Endothelial cell of umbilical vein (primary cell): Measurements from ENCODE around the gene TUB. TPM values are rescaled to one million over a fixed set of nuclear protein-coding genes. Genes with fewer than 3 reads are reported as not detected.

Experiments
- BruUV-seq: library from RNA; stranded (reverse); fragments of 400-500 nt; replicated peaks from 2 replicates; lab custom pipeline; 2021; lab: Mats Ljungman, UMichigan
- CTCF ChIA-PET: fragments of 300-600, 350-600 bp; sonication (Branson Sonifier 250); formaldehyde crosslinking; loops from one replicate; lab custom pipeline; 2021; ENCODE audit warnings: antibody characterized with exemption, inconsistent platforms; lab: Charles Lee
- POLR2A ChIA-PET: fragments of 300-600, 350-600 bp; sonication (Branson Sonifier 250); formaldehyde crosslinking; loops from one replicate; lab custom pipeline; 2021; ENCODE audit warnings: antibody characterized with exemption, inconsistent platforms; lab: Charles Lee
- DNase-seq: peaks from one replicate; pipeline ENCODE4 v3.0.0-alpha.2; 2011; ENCODE audit warnings: low read depth, low spot score
- FAIRE-seq: peaks from 2 replicates; lab custom pipeline; 2011; peaks lifted over from hg19 to GRCh38; lab: Jason Lieb, UNC
- H2AFZ ChIP-seq: 2 replicates; pipeline ENCODE4 v1.6.0; 2012; ENCODE audit warnings: low read depth, low read length, control low read depth, inconsistent platforms
- H3K27ac ChIP-seq: 2 replicates; pipeline ENCODE4 v1.5.1; 2011; ENCODE audit warnings: low read depth, mild to moderate bottlenecking, control low read depth, low read length, moderate library complexity; ENCODE audit not compliant: insufficient read depth
- H3K27me3 ChIP-seq, 2 experiments: 2 replicates each; pipeline versions ENCODE4 v1.6.0 to v1.6.1; 2011; ENCODE audit warnings: low read length in 2 of 2, mixed read lengths in 1 of 2; ENCODE audit not compliant: control insufficient read depth in 2 of 2, insufficient read depth in 2 of 2
- H3K36me3 ChIP-seq, 2 experiments: 2 replicates in 1 of 2; 3 replicates in 1 of 2; pipeline ENCODE4 v1.5.1; 2011; ENCODE audit warnings: low read length in 2 of 2, mild to moderate bottlenecking in 1 of 2, moderate library complexity in 1 of 2; ENCODE audit not compliant: control insufficient read depth in 2 of 2, insufficient read depth in 2 of 2; ENCODE audit errors: extremely low read depth in 1 of 2
- H3K4me1 ChIP-seq: 3 replicates; pipeline ENCODE4 v1.5.1; 2011; ENCODE audit warnings: mild to moderate bottlenecking, low read length; ENCODE audit not compliant: control insufficient read depth, insufficient read depth; ENCODE audit errors: extremely low read depth
- H3K4me2 ChIP-seq: 2 replicates; pipeline ENCODE4 v1.6.1; 2011; ENCODE audit warnings: low read length, control low read depth, mixed read lengths; ENCODE audit not compliant: insufficient read depth
- H3K4me3 ChIP-seq, 3 experiments: fragments of 200-600 bp in 1 of 3; sonication (generic), shearing (Covaris generic) in 1 of 3; replicated peaks in 1 of 3; 2 replicates each; pipeline ENCODE4 v1.5.1; 2011 to 2016; ENCODE audit warnings: control low read depth in 3 of 3, low read length in 3 of 3, mild to moderate bottlenecking in 2 of 3, inconsistent platforms in 1 of 3, low read depth in 1 of 3, moderate library complexity in 1 of 3; ENCODE audit not compliant: insufficient read depth in 1 of 3
- H3K79me2 ChIP-seq: 2 replicates; pipeline ENCODE4 v1.6.0; 2012; ENCODE audit warnings: low read length, inconsistent platforms; ENCODE audit not compliant: control insufficient read depth, insufficient read depth
- H3K9ac ChIP-seq: replicated peaks from 2 replicates; pipeline ENCODE3; 2011; ENCODE audit warnings: low read length, control low read depth; ENCODE audit not compliant: insufficient read depth; ENCODE audit errors: extremely low read depth
- H3K9me1 ChIP-seq: replicated peaks from 3 replicates; pipeline ENCODE4 v1.6.0; 2011; ENCODE audit warnings: mild to moderate bottlenecking, low read length; ENCODE audit not compliant: control insufficient read depth, insufficient read depth; ENCODE audit errors: extremely low read depth
- H3K9me3 ChIP-seq: replicated peaks from 2 replicates; pipeline ENCODE4 v1.5.1; 2012; ENCODE audit warnings: low read length, inconsistent platforms; ENCODE audit not compliant: control insufficient read depth, insufficient read depth
- H4K20me1 ChIP-seq: replicated peaks from 2 replicates; pipeline ENCODE3; 2011; ENCODE audit warnings: mild to moderate bottlenecking, low read length; ENCODE audit not compliant: control insufficient read depth, insufficient read depth; ENCODE audit errors: extremely low read depth
- EZH2 ChIP-seq: IDR thresholded peaks from 2 replicates; pipeline ENCODE4 v1.6.1; 2012; ENCODE audit warnings: borderline replicate concordance, low read depth, mild to moderate bottlenecking, moderate library complexity, low read length, inconsistent platforms; ENCODE audit not compliant: severe bottlenecking
- FOS ChIP-seq: IDR thresholded peaks from 2 replicates; pipeline ENCODE4 v1.6.1; 2011; ENCODE audit warnings: mild to moderate bottlenecking, low read length, moderate library complexity, borderline replicate concordance; ENCODE audit not compliant: insufficient read depth
- GATA2 ChIP-seq: IDR thresholded peaks from 2 replicates; pipeline ENCODE4 v1.7.0; 2011; ENCODE audit warnings: low read depth, mild to moderate bottlenecking, moderate library complexity, mixed read lengths, low read length; ENCODE audit not compliant: insufficient read length, insufficient read depth
- JUN ChIP-seq: IDR thresholded peaks from 2 replicates; pipeline ENCODE4 v1.6.1; 2011; ENCODE audit warnings: borderline replicate concordance, low read depth; ENCODE audit not compliant: insufficient read length, insufficient read depth
- MYC ChIP-seq: IDR thresholded peaks from one replicate; pipeline ENCODE4 v1.6.1; 2011; ENCODE audit warnings: mild to moderate bottlenecking, low read depth, low read length
- POLR2A ChIP-seq: IDR thresholded peaks from 2 replicates; pipeline ENCODE4 v1.6.1; 2012; ENCODE audit warnings: low read depth, mild to moderate bottlenecking, control low read depth, low read length
- POLR2AphosphoS5 ChIP-seq: IDR thresholded peaks from 2 replicates; pipeline ENCODE4 v1.6.1; 2012; ENCODE audit warnings: low read depth, mild to moderate bottlenecking, control low read depth, low read length, moderate library complexity; ENCODE audit not compliant: insufficient read depth
- dilution Hi-C: fragments of 300-500 bp; cut with MboI; formaldehyde crosslinking; loops from one replicate; pipeline ENCODE4 v1.15.0; 2019; ENCODE audit warnings: low sequenced_read_pairs; ENCODE audit not compliant: extremely low pct_ligation_motif_present
- intact Hi-C: fragments of 100-400 bp; cut with micrococcal nuclease; formaldehyde crosslinking; loops from one replicate; pipeline ENCODE4 v1.10.0; 2022
- polyA plus RNA-seq, 4 experiments: library from polyadenylated mRNA; depleted of rRNA in 3 of 4; stranded (reverse) in 3 of 4; unstranded in 1 of 4; fragments of >200 nt; gene quantifications; 2 replicates each; pipeline versions ENCODE4 v1.2.1 to v1.2.3, GENCODE V29; 2011 to 2012; ENCODE audit warnings: missing spikeins in 1 of 4
- total RNA-seq: library from RNA; stranded (reverse); gene quantifications from 2 replicates; pipeline ENCODE4 v1.2.3, GENCODE V29; 2021
- TF ChIP-seq, protein P1 (sequence below): IDR thresholded peaks from 2 replicates; pipeline ENCODE4 v1.6.1; 2011; ENCODE audit not compliant: insufficient read depth, insufficient read length
- TF ChIP-seq, protein P2 (sequence below), 2 donors: IDR thresholded peaks; 1 replicate in 1 of 2; 2 replicates in 1 of 2; pipeline ENCODE4 v1.5.1; 2011; ENCODE audit warnings: low read length in 2 of 2, mild to moderate bottlenecking in 2 of 2, moderate library complexity in 2 of 2, control low read depth in 1 of 2, inconsistent platforms in 1 of 2, low read depth in 1 of 2; ENCODE audit not compliant: insufficient read depth in 1 of 2; ENCODE audit errors: extremely low read depth in 1 of 2

TUB gene
- total and polyA plus RNA-seq, 2 donors (not counting 3 experiments of a cell fraction or from before 2014, with no cell fraction given) = 2.3 to 3.9 TPM

DNA sequence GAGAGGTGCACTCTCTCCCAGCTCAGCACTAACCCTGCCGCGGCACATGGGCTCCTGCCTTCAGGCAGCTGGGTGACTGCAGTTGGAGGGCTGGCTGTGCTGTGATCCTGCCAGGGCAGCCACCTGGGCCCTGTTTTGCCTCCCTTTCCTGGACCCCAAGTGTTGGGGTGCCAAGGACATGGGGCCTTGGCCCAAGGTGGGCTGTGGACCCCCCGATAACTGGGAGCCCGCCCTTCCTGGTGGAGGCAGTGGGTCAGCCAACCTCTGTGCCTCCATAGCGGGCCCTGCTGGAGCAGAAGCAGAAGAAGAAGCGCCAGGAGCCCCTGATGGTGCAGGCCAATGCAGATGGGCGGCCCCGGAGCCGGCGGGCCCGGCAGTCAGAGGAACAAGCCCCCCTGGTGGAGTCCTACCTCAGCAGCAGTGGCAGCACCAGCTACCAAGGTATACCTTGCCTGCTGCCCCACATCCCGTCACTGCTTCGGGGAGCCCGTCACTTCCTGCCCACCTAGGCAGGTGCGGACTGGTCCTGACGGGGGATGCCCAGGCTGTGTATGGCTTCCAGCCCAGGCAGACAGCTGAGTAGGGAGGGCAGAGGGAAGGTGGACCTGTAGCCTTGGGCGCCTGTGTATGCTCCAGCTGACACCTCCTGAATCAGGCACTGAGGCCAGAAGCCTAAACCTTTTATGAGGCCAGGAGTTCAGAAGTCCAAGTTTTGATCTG, 8.9 kb downstream of the TUB start:
- intact Hi-C loops = loop anchor here (1.0 to 10.0 kb wide), 3 partner anchors 57 to 395 kb away; no protein-coding TSS in a partner anchor
- FAIRE-seq (no peak), DNase-seq (no peak)
- ChIA-PET CTCF (interaction anchor here (1.0 to 20.3 kb wide), 24 partner anchors 9 to 207 kb away, joined by 3 to 822 read pairs (median 6); partner anchors contain the start of genes EIF3F and TUB), POLR2A (no interaction called here)
- Histone ChIP-seq H3K27ac (no peak overlapping the region), H3K9ac (no peak overlapping the region), H3K4me3 (no peak overlapping the region), H3K9me3 (no peaks in the 10 kb centered on the region), H3K4me2 (no peak overlapping the region), H4K20me1 (no peaks in the 10 kb centered on the region), H3K36me3 (no peaks in the 10 kb centered on the region), H3K4me1 (no peaks in the 10 kb centered on the region), H2AFZ (no peak overlapping the region), H3K9me1 (no peaks in the 10 kb centered on the region), H3K79me2 (no peaks in the 10 kb centered on the region), H3K27me3 (no peaks in the 10 kb centered on the region)
- no TSS peak for BruUV-seq
- dilution Hi-C loops = no loop called here
- TF ChIP-seq EZH2 (no peak), POLR2AphosphoS5 (no peak), GATA2 (no peak), POLR2A (no peak), MYC (no peak), JUN (no peak), FOS (no peak)
- TF ChIP-seq, protein P1, sequence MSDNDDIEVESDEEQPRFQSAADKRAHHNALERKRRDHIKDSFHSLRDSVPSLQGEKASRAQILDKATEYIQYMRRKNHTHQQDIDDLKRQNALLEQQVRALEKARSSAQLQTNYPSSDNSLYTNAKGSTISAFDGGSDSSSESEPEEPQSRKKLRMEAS = no peak
- TF ChIP-seq, protein P2, sequence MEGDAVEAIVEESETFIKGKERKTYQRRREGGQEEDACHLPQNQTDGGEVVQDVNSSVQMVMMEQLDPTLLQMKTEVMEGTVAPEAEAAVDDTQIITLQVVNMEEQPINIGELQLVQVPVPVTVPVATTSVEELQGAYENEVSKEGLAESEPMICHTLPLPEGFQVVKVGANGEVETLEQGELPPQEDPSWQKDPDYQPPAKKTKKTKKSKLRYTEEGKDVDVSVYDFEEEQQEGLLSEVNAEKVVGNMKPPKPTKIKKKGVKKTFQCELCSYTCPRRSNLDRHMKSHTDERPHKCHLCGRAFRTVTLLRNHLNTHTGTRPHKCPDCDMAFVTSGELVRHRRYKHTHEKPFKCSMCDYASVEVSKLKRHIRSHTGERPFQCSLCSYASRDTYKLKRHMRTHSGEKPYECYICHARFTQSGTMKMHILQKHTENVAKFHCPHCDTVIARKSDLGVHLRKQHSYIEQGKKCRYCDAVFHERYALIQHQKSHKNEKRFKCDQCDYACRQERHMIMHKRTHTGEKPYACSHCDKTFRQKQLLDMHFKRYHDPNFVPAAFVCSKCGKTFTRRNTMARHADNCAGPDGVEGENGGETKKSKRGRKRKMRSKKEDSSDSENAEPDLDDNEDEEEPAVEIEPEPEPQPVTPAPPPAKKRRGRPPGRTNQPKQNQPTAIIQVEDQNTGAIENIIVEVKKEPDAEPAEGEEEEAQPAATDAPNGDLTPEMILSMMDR (IDR thresholded peaks at IDR 0.05; ENCODE audit: extremely low read depth in 1 of 2, insufficient read depth in 1 of 2, low read depth in 1 of 2, low read length in 2 of 2) = no peak
